Measurements from ENCODE around the gene MED25. TPM values are rescaled to one million over a fixed set of nuclear protein-coding genes. Genes with fewer than 3 reads are reported as not detected.

MED25 gene
- total and polyA plus RNA-seq, 9 of the 15 experiments (the other 6 are each of a cell fraction or from before 2014, with no cell fraction given) = 4.1 to 93.9 (median 19.3) TPM

DNA sequence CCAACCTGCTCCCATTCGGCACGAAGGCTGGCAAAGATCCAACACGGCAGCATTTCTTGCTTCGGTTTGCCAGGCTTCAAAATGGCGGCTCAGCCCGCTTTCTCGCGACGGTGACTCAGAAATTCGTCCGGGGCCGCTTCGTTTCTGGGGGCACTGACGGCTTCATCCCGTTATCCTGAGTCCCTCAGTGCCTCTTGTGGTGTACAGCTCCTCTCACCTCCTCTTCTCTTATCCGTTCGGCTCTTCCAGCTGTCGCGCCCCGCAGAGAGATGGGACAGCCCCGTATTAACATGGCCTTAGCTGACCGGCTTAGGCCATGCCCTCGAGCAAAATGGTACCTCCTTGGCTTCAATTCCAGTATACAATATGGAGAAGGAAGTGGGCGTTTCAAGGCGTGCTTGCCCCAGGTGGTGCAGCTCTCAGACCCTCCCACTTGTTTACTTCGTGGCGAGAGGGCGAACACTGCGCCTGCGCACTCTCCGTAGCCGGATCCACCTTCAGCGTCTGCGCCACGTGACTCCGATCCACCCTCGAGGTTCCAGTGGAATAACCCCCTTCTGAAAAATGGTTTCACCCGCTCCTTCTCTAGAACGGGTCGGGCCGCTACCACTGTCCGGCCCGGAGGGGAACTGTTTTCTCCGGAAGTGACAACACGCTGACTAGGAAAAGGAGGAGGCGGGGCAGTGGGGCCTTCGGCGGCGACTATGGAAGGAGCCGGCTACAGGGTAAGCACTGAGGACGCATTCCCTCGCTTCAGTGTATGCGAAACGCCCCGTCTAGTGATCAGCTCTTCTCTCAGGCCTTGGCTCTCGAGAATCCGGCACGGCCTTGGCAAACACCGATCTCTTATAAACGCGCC is 59.2 kb downstream of the MED25 start, which contains the start of the genes AKT1S1 and TBC1D17 (continued):
- TF ChIP-seq, protein P1, sequence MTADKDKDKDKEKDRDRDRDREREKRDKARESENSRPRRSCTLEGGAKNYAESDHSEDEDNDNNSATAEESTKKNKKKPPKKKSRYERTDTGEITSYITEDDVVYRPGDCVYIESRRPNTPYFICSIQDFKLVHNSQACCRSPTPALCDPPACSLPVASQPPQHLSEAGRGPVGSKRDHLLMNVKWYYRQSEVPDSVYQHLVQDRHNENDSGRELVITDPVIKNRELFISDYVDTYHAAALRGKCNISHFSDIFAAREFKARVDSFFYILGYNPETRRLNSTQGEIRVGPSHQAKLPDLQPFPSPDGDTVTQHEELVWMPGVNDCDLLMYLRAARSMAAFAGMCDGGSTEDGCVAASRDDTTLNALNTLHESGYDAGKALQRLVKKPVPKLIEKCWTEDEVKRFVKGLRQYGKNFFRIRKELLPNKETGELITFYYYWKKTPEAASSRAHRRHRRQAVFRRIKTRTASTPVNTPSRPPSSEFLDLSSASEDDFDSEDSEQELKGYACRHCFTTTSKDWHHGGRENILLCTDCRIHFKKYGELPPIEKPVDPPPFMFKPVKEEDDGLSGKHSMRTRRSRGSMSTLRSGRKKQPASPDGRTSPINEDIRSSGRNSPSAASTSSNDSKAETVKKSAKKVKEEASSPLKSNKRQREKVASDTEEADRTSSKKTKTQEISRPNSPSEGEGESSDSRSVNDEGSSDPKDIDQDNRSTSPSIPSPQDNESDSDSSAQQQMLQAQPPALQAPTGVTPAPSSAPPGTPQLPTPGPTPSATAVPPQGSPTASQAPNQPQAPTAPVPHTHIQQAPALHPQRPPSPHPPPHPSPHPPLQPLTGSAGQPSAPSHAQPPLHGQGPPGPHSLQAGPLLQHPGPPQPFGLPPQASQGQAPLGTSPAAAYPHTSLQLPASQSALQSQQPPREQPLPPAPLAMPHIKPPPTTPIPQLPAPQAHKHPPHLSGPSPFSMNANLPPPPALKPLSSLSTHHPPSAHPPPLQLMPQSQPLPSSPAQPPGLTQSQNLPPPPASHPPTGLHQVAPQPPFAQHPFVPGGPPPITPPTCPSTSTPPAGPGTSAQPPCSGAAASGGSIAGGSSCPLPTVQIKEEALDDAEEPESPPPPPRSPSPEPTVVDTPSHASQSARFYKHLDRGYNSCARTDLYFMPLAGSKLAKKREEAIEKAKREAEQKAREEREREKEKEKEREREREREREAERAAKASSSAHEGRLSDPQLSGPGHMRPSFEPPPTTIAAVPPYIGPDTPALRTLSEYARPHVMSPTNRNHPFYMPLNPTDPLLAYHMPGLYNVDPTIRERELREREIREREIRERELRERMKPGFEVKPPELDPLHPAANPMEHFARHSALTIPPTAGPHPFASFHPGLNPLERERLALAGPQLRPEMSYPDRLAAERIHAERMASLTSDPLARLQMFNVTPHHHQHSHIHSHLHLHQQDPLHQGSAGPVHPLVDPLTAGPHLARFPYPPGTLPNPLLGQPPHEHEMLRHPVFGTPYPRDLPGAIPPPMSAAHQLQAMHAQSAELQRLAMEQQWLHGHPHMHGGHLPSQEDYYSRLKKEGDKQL (CRISPR knock-in tag; IDR thresholded peaks at IDR 0.05; ENCODE audit: borderline replicate concordance) = no peak
- TF ChIP-seq CBFA2T2 (conservative IDR thresholded peaks at IDR 0.05) = peak; percentile 81
- TF ChIP-seq MYBL2 (IDR thresholded peaks at IDR 0.05; ENCODE audit: low read depth) = no peak; the same call in 1 of the 2 replicates
- TF ChIP-seq MYBL2 (CRISPR knock-in tag; IDR thresholded peaks at IDR 0.05; ENCODE audit: borderline replicate concordance) = no peak
- TF ChIP-seq SMC3 (conservative IDR thresholded peaks at IDR 0.05; ENCODE audit: insufficient read depth, low read depth, low read length) = no peak
- TF ChIP-seq STAT5A (IDR thresholded peaks at IDR 0.05; ENCODE audit: borderline replicate concordance, low read length) = no peak
- TF ChIP-seq ARHGAP35 (IDR thresholded peaks at IDR 0.05; ENCODE audit: partially characterized antibody) = no peak
- no peak for TF ChIP-seq PTRF (tag; IDR thresholded peaks at IDR 0.05)
- TF ChIP-seq, protein P2, sequence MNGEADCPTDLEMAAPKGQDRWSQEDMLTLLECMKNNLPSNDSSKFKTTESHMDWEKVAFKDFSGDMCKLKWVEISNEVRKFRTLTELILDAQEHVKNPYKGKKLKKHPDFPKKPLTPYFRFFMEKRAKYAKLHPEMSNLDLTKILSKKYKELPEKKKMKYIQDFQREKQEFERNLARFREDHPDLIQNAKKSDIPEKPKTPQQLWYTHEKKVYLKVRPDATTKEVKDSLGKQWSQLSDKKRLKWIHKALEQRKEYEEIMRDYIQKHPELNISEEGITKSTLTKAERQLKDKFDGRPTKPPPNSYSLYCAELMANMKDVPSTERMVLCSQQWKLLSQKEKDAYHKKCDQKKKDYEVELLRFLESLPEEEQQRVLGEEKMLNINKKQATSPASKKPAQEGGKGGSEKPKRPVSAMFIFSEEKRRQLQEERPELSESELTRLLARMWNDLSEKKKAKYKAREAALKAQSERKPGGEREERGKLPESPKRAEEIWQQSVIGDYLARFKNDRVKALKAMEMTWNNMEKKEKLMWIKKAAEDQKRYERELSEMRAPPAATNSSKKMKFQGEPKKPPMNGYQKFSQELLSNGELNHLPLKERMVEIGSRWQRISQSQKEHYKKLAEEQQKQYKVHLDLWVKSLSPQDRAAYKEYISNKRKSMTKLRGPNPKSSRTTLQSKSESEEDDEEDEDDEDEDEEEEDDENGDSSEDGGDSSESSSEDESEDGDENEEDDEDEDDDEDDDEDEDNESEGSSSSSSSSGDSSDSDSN (IDR thresholded peaks at IDR 0.05; ENCODE audit: borderline replicate concordance in 1 of 2, low read depth in 2 of 2, low read length in 2 of 2) = no peak
- TF ChIP-seq PHB2 (IDR thresholded peaks at IDR 0.05; ENCODE audit: low read depth) = no peak
- TF ChIP-seq, protein P3, sequence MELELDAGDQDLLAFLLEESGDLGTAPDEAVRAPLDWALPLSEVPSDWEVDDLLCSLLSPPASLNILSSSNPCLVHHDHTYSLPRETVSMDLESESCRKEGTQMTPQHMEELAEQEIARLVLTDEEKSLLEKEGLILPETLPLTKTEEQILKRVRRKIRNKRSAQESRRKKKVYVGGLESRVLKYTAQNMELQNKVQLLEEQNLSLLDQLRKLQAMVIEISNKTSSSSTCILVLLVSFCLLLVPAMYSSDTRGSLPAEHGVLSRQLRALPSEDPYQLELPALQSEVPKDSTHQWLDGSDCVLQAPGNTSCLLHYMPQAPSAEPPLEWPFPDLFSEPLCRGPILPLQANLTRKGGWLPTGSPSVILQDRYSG (tag; conservative IDR thresholded peaks at IDR 0.05; ENCODE audit: low read depth) = no peak; the same call in 1 of the 2 replicates
- no peak for TF ChIP-seq PRPF4 (IDR thresholded peaks at IDR 0.05; ENCODE audit: insufficient read depth, low read depth, low read length, poor library complexity, severe bottlenecking)
- no peak for TF ChIP-seq ATF1 (CRISPR knock-in tag; IDR thresholded peaks at IDR 0.05)
- peak; percentile 97 for TF ChIP-seq ATF1 (tag; IDR thresholded peaks at IDR 0.05)
- TF ChIP-seq NEUROD1 (IDR thresholded peaks at IDR 0.05; ENCODE audit: borderline replicate concordance, low read depth, low read length, partially characterized antibody) = peak; percentile 18
- no peak for TF ChIP-seq MTF1 (CRISPR knock-in tag; IDR thresholded peaks at IDR 0.05; ENCODE audit: borderline replicate concordance)
- TF ChIP-seq GTF2A2 (tag; IDR thresholded peaks at IDR 0.05) = no peak
- no peak for TF ChIP-seq ZNF583 (CRISPR knock-in tag; IDR thresholded peaks at IDR 0.05)
- no peak for TF ChIP-seq ARID2 (IDR thresholded peaks at IDR 0.05)
- 0 out of 2 replicates have a peak, but pooled peaks have one; percentile 7 for TF ChIP-seq LEF1 (IDR thresholded peaks at IDR 0.05)

Measured in K562 (cell line).